Activated CD4-positive, alpha-beta T cell treated with anti-CD3 and anti-CD28 coated beads for 48 hours (primary cell): ENCODE results near the gene ARID4B.
"Not testable (repeated sequence)": the region's sequence is repeated elsewhere in the genome, so short reads cannot be mapped to it uniquely, and the experiment has no call there.

Experiments
- DNase-seq: peaks from one replicate; pipeline ENCODE4 v3.0.0-alpha.2; 2020

The ARID4B gene

GRCh38 chr1:235221653-235222375 is 106.2 kb downstream of the ARID4B start:
- DNase-seq, result no peak

- no peak for DNase-seq
Measured at GRCh38 chr1:235215453-235215852, 112.5 kb downstream of the ARID4B start.

- not testable (repeated sequence) for DNase-seq
Measured at GRCh38 chr1:235214962-235215361, 113.0 kb downstream of the ARID4B start.

- no peak for DNase-seq
Measured at GRCh38 chr1:235213752-235214151, 114.2 kb downstream of the ARID4B start.

GRCh38 chr1:235211517-235211916 is 116.5 kb downstream of the ARID4B start:
- no peak for DNase-seq

- peak; percentile 71 for DNase-seq
Measured at GRCh38 chr1:235207209-235207565, 120.8 kb downstream of the ARID4B start.

GRCh38 chr1:235206533-235207208 is 121.3 kb downstream of the ARID4B start:
- DNase-seq, result peak; percentile 20

GRCh38 chr1:235205687-235206086 is 122.3 kb downstream of the ARID4B start:
- no peak for DNase-seq

GRCh38 chr1:235203428-235203827 is 124.6 kb downstream of the ARID4B start:
- DNase-seq, result no peak

- not testable (repeated sequence) for DNase-seq
Measured at GRCh38 chr1:235202447-235202846, 125.5 kb downstream of the ARID4B start.

GRCh38 chr1:235199441-235199840 is 128.5 kb downstream of the ARID4B start:
- DNase-seq, result no peak

GRCh38 chr1:235190431-235190830 is 137.5 kb downstream of the ARID4B start:
- DNase-seq, result no peak

- DNase-seq, result no peak
Measured at GRCh38 chr1:235187316-235187715, 140.7 kb downstream of the ARID4B start.

- DNase-seq, result no peak
Measured at GRCh38 chr1:235181561-235182245, 146.3 kb downstream of the ARID4B start.

- DNase-seq, result no peak
Measured at GRCh38 chr1:235180916-235181460, 147.0 kb downstream of the ARID4B start.

GRCh38 chr1:235176486-235176885 is 151.5 kb downstream of the ARID4B start:
- DNase-seq, result no peak

- DNase-seq, result no peak
Measured at GRCh38 chr1:235169986-235170385, 158.0 kb downstream of the ARID4B start.

- DNase-seq, result no peak
Measured at GRCh38 chr1:235168375-235168774, 159.6 kb downstream of the ARID4B start.

GRCh38 chr1:235161685-235162327 is 166.2 kb downstream of the ARID4B start:
- no peak for DNase-seq

- DNase-seq, result peak; percentile 95
Measured at GRCh38 chr1:235160957-235161684, 166.9 kb downstream of the ARID4B start, which contains the start of gene RBM34. RBM34 (minus strand) TSS chr1:235161250; CDS start chr1:235161226, 24 bp downstream.

- no peak for DNase-seq
Measured at GRCh38 chr1:235160383-235160956, 167.5 kb downstream of the ARID4B start.

- not testable (repeated sequence) for DNase-seq
Measured at GRCh38 chr1:235159930-235160329, 168.0 kb downstream of the ARID4B start.
